Left forelimb (tissue), 1 donor: ENCODE results near the gene MPDZ.

ENCODE experiments used
- DNase-seq: peaks from one replicate; pipeline ENCODE4 v3.0.0-alpha.2; 2018; ENCODE audit warnings: low spot score

MPDZ gene

DNA sequence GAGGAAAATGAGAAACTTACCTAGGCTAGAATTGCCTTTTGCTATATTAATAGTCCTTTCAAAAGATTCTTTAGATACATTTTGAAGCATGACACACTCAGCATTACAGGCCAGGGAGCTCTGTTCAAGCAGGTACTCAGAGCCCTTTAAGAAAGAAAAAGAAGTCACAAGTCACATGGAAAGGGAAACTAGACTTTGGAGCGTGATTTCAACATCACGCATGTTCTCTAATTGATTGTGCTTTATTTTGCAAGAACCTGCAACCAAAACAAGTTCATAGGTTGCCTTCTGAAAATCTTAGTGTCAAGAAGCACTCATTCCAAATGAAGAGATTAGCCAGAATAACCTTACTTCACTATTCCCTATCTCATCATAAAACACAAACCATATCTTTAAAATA lies 103.8 kb downstream of the MPDZ start:
- no peak for DNase-seq

DNA sequence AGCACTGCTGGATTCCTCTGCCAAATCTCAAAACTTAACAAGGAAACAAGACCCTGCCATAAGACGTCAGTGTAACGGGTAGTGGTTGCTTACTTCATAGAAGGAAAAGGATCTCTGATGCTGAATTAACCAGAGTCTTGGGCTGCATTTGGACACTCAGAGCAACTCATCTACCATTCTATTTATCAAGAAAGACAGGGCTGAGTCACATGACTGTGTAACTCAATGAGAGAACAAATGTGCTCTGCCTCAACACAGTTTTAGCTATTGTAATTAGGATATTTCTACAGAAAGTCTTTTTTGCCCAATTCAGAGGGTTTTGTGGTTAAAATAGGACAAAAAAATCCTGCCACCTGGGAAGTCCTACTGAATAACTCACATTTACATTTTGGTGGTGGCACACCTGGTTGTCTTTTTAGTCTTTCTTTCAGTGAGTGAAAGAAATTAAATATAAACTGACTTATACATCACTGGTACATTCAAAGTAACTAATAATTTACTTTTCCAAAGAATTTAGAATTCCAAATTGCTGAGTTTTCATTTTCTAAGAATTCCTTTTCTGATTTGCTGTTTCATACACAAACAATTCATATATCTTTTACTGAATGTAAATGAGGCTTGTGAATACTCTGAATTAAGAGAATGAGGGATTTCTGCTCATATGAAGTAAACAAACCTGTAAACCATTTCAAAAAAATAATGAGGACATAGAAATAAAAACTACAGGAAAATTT lies 104.4 kb downstream of the MPDZ start:
- no peak for DNase-seq

GRCh38 chr9:13173553-13173952 lies 105.9 kb downstream of the MPDZ start:
- DNase-seq = no peak

DNA sequence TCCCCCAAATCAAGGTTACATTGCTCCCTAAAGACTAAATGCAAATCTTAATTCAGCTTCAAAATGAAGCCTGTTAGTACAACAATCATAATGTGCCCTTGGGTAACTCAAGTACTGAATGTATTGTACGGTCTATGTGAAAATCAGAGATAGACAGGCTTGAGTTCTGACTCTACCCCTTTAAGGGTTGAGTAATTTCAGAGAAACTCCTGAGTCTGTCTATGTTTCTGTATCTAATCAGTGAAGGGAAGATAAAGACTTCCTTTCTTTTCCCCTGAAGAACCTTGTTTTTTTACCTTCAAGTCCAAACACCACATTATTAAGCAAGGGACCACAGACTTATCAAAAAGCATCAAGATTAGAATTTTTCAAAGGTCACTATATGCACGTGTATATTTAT lies 108.2 kb downstream of the MPDZ start:
- DNase-seq = no peak

DNA sequence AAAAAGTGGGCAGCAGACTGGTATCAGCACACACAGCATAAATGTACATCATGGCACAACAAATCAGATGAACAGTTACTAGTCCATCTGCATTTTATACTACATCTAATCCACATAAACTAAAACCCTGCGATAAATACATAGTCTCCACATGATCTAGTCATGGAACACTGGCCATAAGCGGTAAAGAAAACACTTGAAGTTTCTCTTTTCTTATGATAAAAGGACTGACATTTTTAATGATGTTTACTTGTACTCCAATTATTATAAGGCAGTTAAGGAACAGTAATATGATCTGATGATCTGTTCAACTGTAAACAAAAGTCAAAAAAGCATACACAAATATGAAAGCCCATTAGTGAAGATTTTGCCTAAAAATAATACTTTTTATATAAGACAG lies 112.5 kb downstream of the MPDZ start:
- DNase-seq = no peak

DNA sequence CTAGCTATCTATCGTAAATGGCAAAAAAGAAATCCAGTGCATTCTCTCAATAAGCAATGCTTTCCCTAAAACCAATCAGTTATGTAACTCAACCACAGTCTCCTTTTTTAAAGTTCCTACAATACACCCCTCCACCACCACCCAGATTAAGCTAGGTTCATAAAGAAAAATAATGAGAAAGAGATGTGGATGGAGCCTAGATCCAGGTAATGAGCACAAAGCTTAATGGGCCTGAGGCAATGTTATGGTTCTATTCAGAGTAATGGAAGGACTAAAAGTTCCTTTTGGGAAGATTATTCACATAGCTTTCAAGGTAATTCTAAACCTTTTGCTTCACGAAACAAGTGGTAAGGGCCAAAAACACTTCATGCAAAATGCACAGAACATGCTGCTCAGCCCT lies 113.5 kb downstream of the MPDZ start:
- DNase-seq = no peak

- no peak for DNase-seq
These were observed 114.1 kb downstream of the MPDZ start for GRCh38 chr9:13165236-13165945.

- DNase-seq = no peak
These were observed 115.5 kb downstream of the MPDZ start for GRCh38 chr9:13163946-13164345.

DNA sequence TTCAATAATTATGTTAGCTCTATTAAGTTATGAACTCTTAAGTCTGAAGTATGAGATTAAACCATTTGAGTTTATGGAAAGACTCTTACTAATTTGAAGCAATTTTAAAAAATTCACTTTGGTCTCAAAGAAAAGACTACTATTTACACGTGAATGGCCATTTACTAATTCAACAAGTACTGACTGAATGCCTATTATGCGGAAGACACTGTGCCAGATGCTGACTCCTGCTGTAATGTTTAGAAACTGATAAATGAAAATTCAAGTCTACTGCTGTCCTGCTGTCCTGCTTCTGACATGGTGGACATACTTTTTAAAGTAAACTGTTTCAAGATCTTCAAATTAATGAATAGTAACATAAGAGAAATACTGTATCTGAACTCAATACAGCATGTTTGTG lies 116.2 kb downstream of the MPDZ start:
- DNase-seq = no peak

GRCh38 chr9:13160051-13160450 lies 119.4 kb downstream of the MPDZ start:
- no peak for DNase-seq

- DNase-seq = no peak
These were observed 120.5 kb downstream of the MPDZ start for GRCh38 chr9:13158986-13159385.

DNA sequence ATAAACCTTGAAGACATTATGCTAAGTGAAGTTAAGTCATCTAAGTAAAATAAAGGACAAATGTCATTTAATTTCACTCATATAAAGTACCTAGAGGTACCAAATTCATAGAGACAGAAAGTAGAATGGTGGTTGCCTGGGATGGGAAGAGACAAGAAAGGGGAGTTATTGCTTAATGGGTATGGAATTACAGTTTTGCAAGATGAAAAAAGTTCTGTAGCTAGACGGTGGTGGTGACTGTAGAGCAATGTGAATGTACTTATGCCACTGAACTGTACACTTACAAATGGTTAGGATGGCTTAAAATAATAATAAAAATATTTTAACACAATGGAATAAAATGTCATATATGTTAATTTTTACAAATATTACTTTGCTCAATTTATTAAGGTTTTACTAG lies 128.0 kb downstream of the MPDZ start:
- DNase-seq = no peak

DNA sequence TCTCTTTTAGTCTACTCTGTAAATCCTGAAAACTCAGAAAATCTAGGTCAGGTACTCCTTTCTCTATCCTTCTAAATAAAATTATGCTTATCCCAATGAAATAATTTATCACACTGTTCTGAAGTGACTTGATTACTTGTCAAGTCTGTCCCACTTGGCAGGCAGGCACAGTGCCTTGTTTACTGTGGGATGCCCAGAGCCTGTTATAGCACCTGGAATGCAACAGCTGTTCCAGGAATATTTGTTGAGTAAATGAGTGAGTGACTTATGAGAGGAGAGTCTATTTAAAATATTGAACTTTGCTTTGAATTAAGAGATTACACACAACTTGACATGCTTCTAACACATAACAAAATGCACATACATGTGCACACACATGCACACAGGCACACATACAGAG lies 130.0 kb downstream of the MPDZ start:
- DNase-seq = no peak

- DNase-seq = no peak
These were observed 132.7 kb downstream of the MPDZ start for GRCh38 chr9:13146840-13147239.

DNA sequence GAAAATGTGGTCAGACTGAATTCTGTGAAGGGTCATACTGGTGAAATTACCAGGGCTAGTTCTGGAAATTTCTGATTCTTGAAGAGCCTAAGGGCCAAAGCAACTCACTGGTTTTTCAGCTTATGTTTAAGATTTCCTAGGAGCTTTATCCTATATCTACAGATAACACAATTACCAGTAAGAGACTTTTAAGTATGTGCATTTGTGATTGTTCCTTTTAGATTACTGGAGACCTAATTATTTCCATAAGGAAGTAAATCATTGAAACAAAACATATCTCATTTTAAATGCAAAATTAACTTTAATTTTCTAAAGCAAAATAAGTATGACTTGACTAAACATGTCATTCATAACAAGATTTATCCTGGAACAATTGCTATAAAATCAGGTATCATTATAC lies 134.2 kb downstream of the MPDZ start:
- no peak for DNase-seq

DNA sequence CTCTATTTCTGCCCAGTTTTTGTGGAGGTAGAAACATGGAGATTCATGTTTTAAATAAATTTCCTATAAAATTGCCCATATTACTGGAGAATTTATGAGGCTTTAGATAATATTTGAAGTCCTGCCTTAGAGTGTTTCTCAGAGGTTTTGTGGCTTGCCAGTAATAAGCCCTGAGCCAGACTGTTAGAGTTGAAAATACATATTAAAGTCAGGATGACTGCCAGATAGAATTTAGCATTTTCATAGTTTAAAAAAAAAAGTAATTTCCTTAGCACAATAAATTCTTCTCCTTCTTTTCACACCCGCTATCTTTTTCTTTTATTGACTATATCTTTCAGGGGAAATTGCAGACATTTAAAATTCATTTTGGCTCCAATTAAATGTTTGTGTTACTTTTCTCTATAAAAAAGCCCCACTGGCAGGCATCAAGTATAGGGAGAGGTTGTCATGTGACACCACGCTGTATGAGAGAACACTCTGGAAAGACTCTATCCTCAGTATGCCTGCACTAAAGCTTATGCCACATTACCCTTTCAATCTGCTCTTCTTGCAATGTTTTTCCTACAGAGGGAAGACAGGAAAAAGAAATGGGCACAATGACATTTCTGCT lies 135.2 kb downstream of the MPDZ start:
- no peak for DNase-seq

DNA sequence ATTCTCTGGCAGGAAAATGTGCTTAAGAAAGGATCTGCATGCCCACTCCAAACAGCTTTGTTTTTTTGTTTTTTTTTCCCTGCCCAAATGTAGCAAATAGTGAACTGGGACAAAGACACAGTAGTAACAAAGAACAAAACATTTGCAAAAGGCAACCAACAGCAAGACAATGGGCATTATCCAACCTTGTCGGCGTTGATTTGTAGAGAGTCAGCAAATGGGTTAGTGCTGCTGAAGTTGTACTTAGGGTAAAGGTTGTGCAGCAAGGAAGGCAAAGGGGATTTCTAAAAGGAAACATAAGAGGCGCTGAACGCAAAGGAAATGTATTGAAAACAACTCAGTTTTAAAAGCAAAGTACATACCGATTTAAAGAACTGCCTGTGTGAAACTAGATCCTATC lies 136.2 kb downstream of the MPDZ start:
- DNase-seq = no peak

GRCh38 chr9:13142776-13143175 lies 136.7 kb downstream of the MPDZ start:
- no peak for DNase-seq

- DNase-seq = no peak
These were observed 137.9 kb downstream of the MPDZ start for GRCh38 chr9:13141629-13142028.

DNA sequence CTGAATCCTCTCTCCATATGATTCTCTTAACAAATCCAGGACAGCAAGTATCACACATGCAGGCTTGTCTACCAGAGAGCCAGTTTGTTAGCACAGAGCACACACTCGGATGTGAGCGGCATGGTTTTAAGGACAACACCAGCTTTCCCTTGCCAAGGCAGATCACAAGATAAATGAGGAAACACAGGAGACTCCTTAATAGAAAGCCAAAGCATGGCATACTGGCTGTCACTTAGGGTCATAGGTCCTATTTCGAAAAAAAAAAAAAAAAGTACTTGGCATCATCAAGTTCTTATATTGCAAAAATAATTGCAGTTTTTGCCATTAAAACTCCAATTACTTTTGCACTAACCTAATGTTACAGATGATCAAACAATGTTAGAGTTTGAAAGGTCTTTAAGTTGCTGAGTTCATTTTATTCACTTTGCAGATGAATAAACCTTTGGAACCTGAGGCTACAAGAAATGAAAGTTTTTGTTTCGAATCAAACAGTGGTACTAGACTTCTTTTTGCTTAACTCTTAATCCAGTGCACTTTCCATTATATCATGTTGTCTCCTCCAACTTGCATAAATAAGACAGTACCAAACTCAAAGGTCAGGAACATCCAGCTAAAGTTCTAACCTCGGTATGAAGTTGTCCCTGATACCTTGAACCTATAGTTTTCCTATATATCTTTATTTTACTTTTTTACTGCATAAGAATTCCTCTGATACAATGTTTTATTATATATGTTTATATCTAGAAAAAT lies 138.5 kb downstream of the MPDZ start:
- no peak for DNase-seq

GRCh38 chr9:13139641-13140171 lies 139.8 kb downstream of the MPDZ start:
- no peak for DNase-seq

DNA sequence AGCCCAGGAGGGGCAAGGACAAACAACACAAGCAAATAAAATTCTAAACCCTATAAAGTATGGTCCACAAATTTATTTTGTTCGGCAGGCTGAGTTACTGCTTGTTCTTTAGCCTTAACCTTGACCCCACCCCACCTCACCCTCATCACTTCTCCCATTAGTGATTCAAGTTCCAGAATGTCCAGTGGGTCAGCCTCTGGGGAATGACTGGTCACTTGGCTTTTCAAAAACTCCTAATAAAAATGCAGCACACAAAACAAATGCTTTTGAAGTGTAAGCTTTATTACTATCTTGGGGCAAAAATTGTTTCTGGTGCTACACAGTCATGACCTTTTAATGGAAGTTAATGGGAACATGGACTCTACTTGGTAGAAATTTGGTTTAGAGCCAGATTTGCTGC lies 142.1 kb downstream of the MPDZ start:
- no peak for DNase-seq
